ENCODE results near the gene SREBF2. TPM values are rescaled to one million over a fixed set of nuclear protein-coding genes. Genes with fewer than 3 reads are reported as not detected.

Gene SREBF2
- total and polyA plus RNA-seq, 10 of the 15 experiments (the other 5 are each of a cell fraction or from before 2014, with no cell fraction given), result 2.4 to 177 (median 78.8) TPM

GRCh38 chr22:41846268-41846987 is 13.5 kb downstream of the SREBF2 start:
- Histone ChIP-seq H4K20me1 (ENCODE audit: control insufficient read depth, insufficient read depth) (peaks cover 3% of the 10 kb centered on the region; the same call in 1 of the 2 replicates), H3K4me3 (peak overlapping the region; percentile 20; the same call in 1 of the 2 replicates), H3K9ac (ENCODE audit: control insufficient read depth, insufficient read depth, low read length) (no peak overlapping the region), H3K79me2 (ENCODE audit: control insufficient read depth, insufficient read depth, low read length) (peaks cover 90% of the 10 kb centered on the region), H3K9me3 (replicated peaks; ENCODE audit: control insufficient read depth, insufficient read depth, low read length) (no peaks in the 10 kb centered on the region), H3K36me3 (ENCODE audit: control insufficient read depth in 2 of 2, insufficient read depth in 2 of 2, low read length in 1 of 2) (peaks cover 0 to 5% of the 10 kb centered on the region in 2 experiments; a peak in 2 of 4 replicates), H3K27ac (ENCODE audit: control insufficient read depth, insufficient read depth) (no peak overlapping the region), H3K4me1 (ENCODE audit: control insufficient read depth, insufficient read depth, low read length) (peaks cover 29% of the 10 kb centered on the region), H2AFZ (ENCODE audit: control insufficient read depth, low read depth, low read length) (no peak overlapping the region), H3K27me3 (replicated peaks in 1 of 2; ENCODE audit: control insufficient read depth in 2 of 2, insufficient read depth in 2 of 2, low read length in 1 of 2) (no peaks in the 10 kb centered on the region), H3K4me2 (ENCODE audit: control insufficient read depth, insufficient read depth) (0 out of 2 replicates have a peak overlapping the region, but pooled peaks have one; percentile 39)
- ChIA-PET RAD21 (ENCODE audit: unreplicated experiment) (interaction anchor here (0.6 to 1.8 kb wide), 9 partner anchors 9 to 193 kb away, joined by 3 to 11 read pairs (median 3); partner anchors contain the start of genes CCDC134 and SREBF2), CTCF (interaction anchor here (0.7 to 3.6 kb wide), 10 partner anchors 8 to 265 kb away, joined by 3 to 26 read pairs (median 5); no protein-coding TSS in a partner anchor), SMC1A (ENCODE audit: uncharacterized antibody, unreplicated experiment) (interaction anchor here (0.7 to 10.2 kb wide), 8 partner anchors 8 to 148 kb away, joined by 3 to 96 read pairs (median 8); partner anchors contain the start of genes MEI1 and SREBF2), POLR2A (interaction anchor here (0.6 to 9.4 kb wide), 11 partner anchors 12 to 116 kb away, joined by 3 to 135 read pairs (median 5); partner anchors contain the start of genes CENPM and SREBF2)
- TF ChIP-seq SIX5 (IDR thresholded peaks at IDR 0.05; ENCODE audit: low read depth, low read length, severe bottlenecking) (no peak), MLLT1 (IDR thresholded peaks at IDR 0.05) (peak; percentile 33; the same call in 1 of the 2 replicates)
- intact Hi-C loops (cut with micrococcal nuclease; ENCODE audit: unreplicated experiment) (no loop called here), in situ Hi-C loops (cut with MboI) (no loop called here)
- no peak for DNase-seq (ENCODE audit: low read depth, low spot score)
- WGBS (ENCODE audit: insufficient coverage, insufficient replicate concordance, low lambda C conversion rate, missing lambda C conversion rate), result 69% methylated on average over 10 of the region's 10 CpGs
- ATAC-seq, result peak; percentile 5; the same call in 1 of the 3 replicates
- no peak for FAIRE-seq
- BruUV-seq (replicated peaks), result no TSS peak
